LNCAP (cell line): ENCODE data around the gene CAPZA1.

ENCODE experiments used
- CTCF ChIP-seq: fragments of 450-650 bp; IDR thresholded peaks from 2 replicates; pipeline ENCODE4 v1.5.1; 2017; ENCODE audit warnings: mild to moderate bottlenecking

CAPZA1 gene

DNA sequence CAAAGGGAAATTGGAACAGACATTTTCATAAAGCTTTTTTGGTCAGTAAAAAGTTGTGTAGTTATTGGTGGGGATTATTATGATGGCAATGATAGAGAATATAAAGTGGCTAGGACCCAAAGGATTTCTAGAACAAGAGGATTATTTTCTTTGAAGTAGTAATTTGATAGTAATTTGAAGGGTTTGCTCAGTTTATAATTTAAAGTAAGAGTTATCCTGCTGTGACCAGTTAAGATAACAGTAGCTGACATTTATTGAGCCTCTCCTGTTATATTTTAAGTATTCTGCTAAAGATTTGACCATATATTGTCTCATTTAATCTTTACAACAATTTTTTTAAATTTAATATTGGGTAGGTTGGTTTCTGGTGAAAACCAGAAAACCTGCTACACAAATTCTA, 14.7 kb downstream of the CAPZA1 start:
- no peak for TF ChIP-seq CTCF

DNA sequence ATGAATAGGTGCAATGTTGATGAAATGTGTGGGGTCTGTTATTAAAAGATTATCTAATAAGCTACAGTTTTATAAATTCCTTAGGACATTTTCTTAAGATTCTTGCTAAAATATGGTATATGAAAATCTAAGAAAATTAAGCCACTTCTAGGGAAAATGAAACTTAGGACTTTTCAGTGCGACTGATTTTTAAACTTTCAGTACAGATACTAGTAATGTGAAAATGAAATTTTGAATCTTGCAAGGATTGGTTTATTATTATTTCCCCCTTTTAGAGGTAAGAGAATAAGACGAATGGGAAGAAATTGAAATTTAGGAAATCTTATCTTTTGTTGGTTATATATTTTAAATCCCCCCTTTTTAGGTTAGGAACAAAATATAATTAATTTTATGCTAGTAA, 16.4 kb downstream of the CAPZA1 start:
- TF ChIP-seq CTCF: no peak

DNA sequence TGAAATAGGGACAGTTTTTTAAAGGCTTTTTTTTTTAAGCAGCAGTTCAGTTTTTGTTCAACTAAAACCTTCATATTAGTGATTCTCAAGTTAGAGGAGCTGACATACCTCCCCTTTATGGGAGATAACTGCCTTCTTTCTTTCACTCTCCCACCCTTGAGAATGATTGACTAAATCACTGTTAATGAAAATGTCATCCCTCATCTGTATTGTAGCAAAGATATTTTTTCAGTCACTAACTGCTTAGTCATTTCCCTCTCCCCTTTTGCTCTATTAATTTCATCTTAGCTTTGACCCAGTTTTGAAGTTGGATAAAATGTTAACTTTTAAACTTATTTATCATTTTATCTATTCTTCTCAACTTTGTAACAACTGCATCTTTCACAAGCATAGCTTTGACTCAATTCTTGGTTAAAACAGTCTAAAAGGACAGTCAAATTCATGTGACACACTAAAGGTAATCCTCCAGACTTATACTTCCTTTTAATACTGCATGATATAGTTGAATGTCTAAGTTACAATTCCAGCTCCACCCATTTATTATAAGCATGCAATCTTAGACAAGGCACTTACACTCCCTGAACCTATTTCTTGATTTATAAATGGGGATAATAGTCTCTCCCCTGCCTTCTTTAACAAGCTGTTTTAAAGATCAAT, 17.1 kb downstream of the CAPZA1 start:
- no peak for TF ChIP-seq CTCF

DNA sequence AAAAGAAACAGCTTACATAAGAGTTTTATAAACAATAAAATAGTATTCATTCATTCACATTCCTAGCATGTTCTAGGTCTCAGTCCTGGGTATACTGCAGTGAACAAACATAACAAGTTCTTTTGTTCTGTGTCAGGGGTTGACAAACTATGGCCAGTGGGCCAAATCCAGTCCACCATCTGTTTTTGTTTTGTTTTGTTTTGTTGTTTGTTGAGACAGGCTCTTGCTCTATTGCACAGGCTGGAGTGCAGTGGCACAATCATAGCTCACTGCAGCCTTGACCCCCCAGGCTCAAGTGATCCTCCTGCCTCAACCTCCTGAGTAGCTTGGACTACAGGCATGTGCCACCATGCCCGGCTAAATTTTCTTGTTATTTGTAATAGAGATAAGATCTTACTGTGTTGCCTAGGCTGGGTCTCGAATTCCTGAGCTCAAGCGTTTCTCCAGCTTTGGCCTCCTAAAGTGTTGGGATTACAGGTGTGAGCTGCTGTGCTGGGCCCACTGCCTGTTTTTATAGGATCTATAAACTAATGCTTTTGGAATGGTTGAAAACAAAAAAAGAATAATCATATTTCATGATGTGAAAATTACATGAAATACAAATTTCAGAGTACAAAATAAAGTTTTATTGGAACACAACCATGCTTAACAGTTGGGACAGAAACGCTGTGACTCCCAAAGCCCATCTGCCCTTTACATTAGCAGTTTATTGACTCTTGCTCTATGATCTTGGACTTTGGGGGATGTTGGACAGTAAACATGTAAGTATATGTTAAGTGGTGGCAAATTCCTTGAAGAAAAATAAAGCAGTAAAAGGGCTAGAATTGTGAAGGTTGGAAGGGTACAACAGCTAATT, 17.9 kb downstream of the CAPZA1 start:
- TF ChIP-seq CTCF: no peak

DNA sequence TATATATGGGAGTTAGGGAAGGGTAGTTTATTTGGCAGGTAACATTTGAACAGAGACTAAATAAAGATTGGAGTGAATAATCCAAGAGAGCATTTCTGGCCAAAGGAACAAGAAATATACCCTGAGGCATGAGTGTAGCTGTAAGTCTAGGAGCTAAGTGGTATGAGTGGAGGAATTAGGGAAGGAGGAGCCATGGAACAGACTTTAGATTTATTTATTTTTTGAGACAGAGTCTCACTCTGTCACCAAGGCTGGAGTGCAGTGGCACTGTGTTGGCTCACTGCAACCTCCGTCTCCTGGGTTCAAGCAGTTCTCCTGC, 18.4 kb downstream of the CAPZA1 start:
- no peak for TF ChIP-seq CTCF

DNA sequence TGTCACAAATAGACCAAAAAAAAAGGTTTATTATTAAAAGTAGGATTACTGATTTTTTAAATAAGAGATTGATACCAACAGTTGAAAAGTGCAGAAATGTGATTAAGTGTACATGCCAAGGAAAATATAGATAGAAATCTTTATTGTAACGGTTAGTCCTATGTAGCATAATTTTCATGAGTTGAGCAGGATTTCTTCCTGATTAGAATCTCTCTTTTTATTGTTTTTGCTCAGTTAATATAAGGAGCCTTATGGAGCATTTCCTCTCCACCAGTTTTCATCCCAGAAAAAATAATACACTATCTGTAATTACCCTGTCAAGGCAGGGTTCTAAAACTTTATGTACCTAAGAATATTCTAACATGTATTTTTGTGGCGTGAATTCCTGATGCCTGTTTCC, 23.4 kb downstream of the CAPZA1 start:
- TF ChIP-seq CTCF: no peak

GRCh38 chr1:112646225-112646624, 26.6 kb downstream of the CAPZA1 start:
- TF ChIP-seq CTCF: no peak
